Measurements from ENCODE around the gene ASB5.

Gene ASB5

GRCh38 chr4:176238826-176239225, 30.2 kb downstream of the ASB5 start:
- TF ChIP-seq EZH2 (IDR thresholded peaks at IDR 0.05; ENCODE audit: borderline replicate concordance, low read length) (no peak), CTCF (IDR thresholded peaks at IDR 0.05; ENCODE audit: low read length) (no peak)
- Histone ChIP-seq H3K4me3 (ENCODE audit: low read depth, low read length, poor library complexity, severe bottlenecking) (no peak overlapping the region), H3K9me2 (ENCODE audit: low read depth, low read length) (no peaks in the 10 kb centered on the region), H3K4me2 (ENCODE audit: low read length) (no peak overlapping the region), H3K4me1 (ENCODE audit: insufficient read depth, low read length, severe bottlenecking) (no peaks in the 10 kb centered on the region), H3F3A (ENCODE audit: insufficient read depth, low read length) (no peaks in the 10 kb centered on the region), H2AFZ (ENCODE audit: low read length) (no peak overlapping the region), H3K9ac (ENCODE audit: low read length) (no peak overlapping the region), H3K27ac (ENCODE audit: low read depth, low read length, poor library complexity, severe bottlenecking) (no peak overlapping the region), H3K79me2 (ENCODE audit: insufficient read depth, low read length) (no peaks in the 10 kb centered on the region), H3K27me3 (ENCODE audit: insufficient read depth, low read length) (no peaks in the 10 kb centered on the region), H3K9me3 (ENCODE audit: low read length) (no peaks in the 10 kb centered on the region), H3K36me3 (ENCODE audit: insufficient read depth, low read length) (no peaks in the 10 kb centered on the region), H4K20me1 (ENCODE audit: insufficient read depth, low read length) (no peaks in the 10 kb centered on the region)

GRCh38 chr4:176238157-176238610, 30.8 kb downstream of the ASB5 start:
- Histone ChIP-seq H3K9ac (ENCODE audit: low read length) (no peak overlapping the region), H3F3A (ENCODE audit: insufficient read depth, low read length) (no peaks in the 10 kb centered on the region), H3K4me1 (ENCODE audit: insufficient read depth, low read length, severe bottlenecking) (no peaks in the 10 kb centered on the region), H3K4me3 (ENCODE audit: low read depth, low read length, poor library complexity, severe bottlenecking) (no peak overlapping the region), H3K79me2 (ENCODE audit: insufficient read depth, low read length) (no peaks in the 10 kb centered on the region), H4K20me1 (ENCODE audit: insufficient read depth, low read length) (no peaks in the 10 kb centered on the region), H3K27ac (ENCODE audit: low read depth, low read length, poor library complexity, severe bottlenecking) (no peak overlapping the region), H2AFZ (ENCODE audit: low read length) (no peak overlapping the region), H3K9me2 (ENCODE audit: low read depth, low read length) (no peaks in the 10 kb centered on the region), H3K4me2 (ENCODE audit: low read length) (no peak overlapping the region), H3K27me3 (ENCODE audit: insufficient read depth, low read length) (no peaks in the 10 kb centered on the region), H3K9me3 (ENCODE audit: low read length) (no peaks in the 10 kb centered on the region), H3K36me3 (ENCODE audit: insufficient read depth, low read length) (no peaks in the 10 kb centered on the region)
- TF ChIP-seq CTCF (IDR thresholded peaks at IDR 0.05; ENCODE audit: low read length) (no peak), EZH2 (IDR thresholded peaks at IDR 0.05; ENCODE audit: borderline replicate concordance, low read length) (no peak)

- TF ChIP-seq EZH2 (IDR thresholded peaks at IDR 0.05; ENCODE audit: borderline replicate concordance, low read length) (no peak), CTCF (IDR thresholded peaks at IDR 0.05; ENCODE audit: low read length) (no peak)
- H2AFZ ChIP-seq (ENCODE audit: low read length), result no peak overlapping the region
Measured at GRCh38 chr4:176236946-176237345, 32.1 kb downstream of the ASB5 start.

More at GRCh38 chr4:176236946-176237345, 32.1 kb downstream of the ASB5 start:
- H3K27me3 ChIP-seq (ENCODE audit: insufficient read depth, low read length), result no peaks in the 10 kb centered on the region
- no peaks in the 10 kb centered on the region for H3K4me1 ChIP-seq (ENCODE audit: insufficient read depth, low read length, severe bottlenecking)
- H4K20me1 ChIP-seq (ENCODE audit: insufficient read depth, low read length), result no peaks in the 10 kb centered on the region
- H3K9ac ChIP-seq (ENCODE audit: low read length), result no peak overlapping the region
- H3K9me3 ChIP-seq (ENCODE audit: low read length), result no peaks in the 10 kb centered on the region
- H3K79me2 ChIP-seq (ENCODE audit: insufficient read depth, low read length), result no peaks in the 10 kb centered on the region
- no peaks in the 10 kb centered on the region for H3F3A ChIP-seq (ENCODE audit: insufficient read depth, low read length)
- no peaks in the 10 kb centered on the region for H3K9me2 ChIP-seq (ENCODE audit: low read depth, low read length)
- no peak overlapping the region for H3K4me2 ChIP-seq (ENCODE audit: low read length)
- no peak overlapping the region for H3K4me3 ChIP-seq (ENCODE audit: low read depth, low read length, poor library complexity, severe bottlenecking)
- no peaks in the 10 kb centered on the region for H3K36me3 ChIP-seq (ENCODE audit: insufficient read depth, low read length)
- H3K27ac ChIP-seq (ENCODE audit: low read depth, low read length, poor library complexity, severe bottlenecking), result no peak overlapping the region
